ENCODE results near the gene CPN1. TPM values are rescaled to one million over a fixed set of nuclear protein-coding genes. Genes with fewer than 3 reads are reported as not detected.

CPN1 gene
- total and polyA plus RNA-seq, 10 of the 15 experiments (the other 5 are each of a cell fraction or from before 2014, with no cell fraction given) = 0.03 to 0.10 TPM; not detected in 8

Other genes with a start within 250 kb of the CPN1 start
- gene DNMBP, start 71.9 kb downstream of the CPN1 start, total RNA-seq (2014; rRNA removed) = 22.2 and 23.2 TPM in 2 replicates
- gene DNMBP, start 71.9 kb downstream of the CPN1 start, total RNA-seq (2014; rRNA removed; fragmentation: Illumina TruSeq; extraction: Trizol) = 25.9 and 26.8 TPM in 2 replicates
- gene DNMBP, start 71.9 kb downstream of the CPN1 start, total RNA-seq (2021) = 39.4 and 40.5 TPM in 2 replicates
- gene DNMBP, start 71.9 kb downstream of the CPN1 start, polyA plus RNA-seq (2011; rRNA removed) = 10.5 and 13.0 TPM in 2 replicates
- 45.0 and 45.2 TPM in 2 replicates for gene DNMBP, start 71.9 kb downstream of the CPN1 start, polyA plus RNA-seq (2014; fragmentation: Illumina TruSeq; extraction: Trizol)
- gene DNMBP, start 71.9 kb downstream of the CPN1 start, polyA plus RNA-seq (2014; fragmentation: Nextera tagmentation; extraction: Ambion mirVana) = 1 to 10 TPM; 7.1 to 9.8 TPM
- 23.3 and 24.7 TPM in 2 replicates for gene DNMBP, start 71.9 kb downstream of the CPN1 start, polyA plus RNA-seq (2014; rRNA removed)
- gene DNMBP, start 71.9 kb downstream of the CPN1 start, polyA plus RNA-seq (2016; fragmentation: Nextera tagmentation; extraction: Ambion mirVana) = 10 to 100 TPM; 20.5 to 20.8 TPM
- gene ERLIN1, start 104.2 kb upstream of the CPN1 start, total RNA-seq (2014; rRNA removed) = 11.2 and 11.7 TPM in 2 replicates
- 9.0 and 9.5 TPM in 2 replicates for gene ERLIN1, start 104.2 kb upstream of the CPN1 start, total RNA-seq (2014; rRNA removed; fragmentation: Illumina TruSeq; extraction: Trizol)
- gene ERLIN1, start 104.2 kb upstream of the CPN1 start, total RNA-seq (2021) = 12.2 and 12.6 TPM in 2 replicates
- 18.9 and 21.8 TPM in 2 replicates for gene ERLIN1, start 104.2 kb upstream of the CPN1 start, polyA plus RNA-seq (2011; rRNA removed)
- gene ERLIN1, start 104.2 kb upstream of the CPN1 start, polyA plus RNA-seq (2014; fragmentation: Illumina TruSeq; extraction: Trizol) = 17.9 and 18.7 TPM in 2 replicates
- gene ERLIN1, start 104.2 kb upstream of the CPN1 start, polyA plus RNA-seq (2014; fragmentation: Nextera tagmentation; extraction: Ambion mirVana) = 1 to 10 TPM; 4.9 to 5.8 TPM
- 11.7 and 13.4 TPM in 2 replicates for gene ERLIN1, start 104.2 kb upstream of the CPN1 start, polyA plus RNA-seq (2014; rRNA removed)
- 10 to 100 TPM; 20.6 to 21.7 TPM for gene ERLIN1, start 104.2 kb upstream of the CPN1 start, polyA plus RNA-seq (2016; fragmentation: Nextera tagmentation; extraction: Ambion mirVana)
- 25.1 and 29.4 TPM in 2 replicates for gene CHUK, start 147.7 kb upstream of the CPN1 start, total RNA-seq (2014; rRNA removed)
- 29.2 TPM in 2 replicates for gene CHUK, start 147.7 kb upstream of the CPN1 start, total RNA-seq (2014; rRNA removed; fragmentation: Illumina TruSeq; extraction: Trizol)
- 20.4 and 21.2 TPM in 2 replicates for gene CHUK, start 147.7 kb upstream of the CPN1 start, total RNA-seq (2021)
- 25.7 and 35.0 TPM in 2 replicates for gene CHUK, start 147.7 kb upstream of the CPN1 start, polyA plus RNA-seq (2011; rRNA removed)
- 31.4 and 42.6 TPM in 2 replicates for gene CHUK, start 147.7 kb upstream of the CPN1 start, polyA plus RNA-seq (2014; fragmentation: Illumina TruSeq; extraction: Trizol)
- 10 to 100 TPM in 1 of 2 experiments, 1 to 10 TPM in 1; 8.7 to 10.6 TPM for gene CHUK, start 147.7 kb upstream of the CPN1 start, polyA plus RNA-seq (2014; fragmentation: Nextera tagmentation; extraction: Ambion mirVana)
- gene CHUK, start 147.7 kb upstream of the CPN1 start, polyA plus RNA-seq (2014; rRNA removed) = 15.6 and 18.2 TPM in 2 replicates
- 10 to 100 TPM; 28.4 to 29.9 TPM for gene CHUK, start 147.7 kb upstream of the CPN1 start, polyA plus RNA-seq (2016; fragmentation: Nextera tagmentation; extraction: Ambion mirVana)
- 38.8 and 39.1 TPM in 2 replicates for gene CWF19L1, start 185.8 kb upstream of the CPN1 start, total RNA-seq (2014; rRNA removed)
- 37.4 and 38.6 TPM in 2 replicates for gene CWF19L1, start 185.8 kb upstream of the CPN1 start, total RNA-seq (2014; rRNA removed; fragmentation: Illumina TruSeq; extraction: Trizol)
- gene CWF19L1, start 185.8 kb upstream of the CPN1 start, total RNA-seq (2021) = 31.9 and 36.7 TPM in 2 replicates
- gene CWF19L1, start 185.8 kb upstream of the CPN1 start, polyA plus RNA-seq (2011; rRNA removed) = 33.0 and 41.5 TPM in 2 replicates
- 34.3 and 48.1 TPM in 2 replicates for gene CWF19L1, start 185.8 kb upstream of the CPN1 start, polyA plus RNA-seq (2014; fragmentation: Illumina TruSeq; extraction: Trizol)
- gene CWF19L1, start 185.8 kb upstream of the CPN1 start, polyA plus RNA-seq (2014; fragmentation: Nextera tagmentation; extraction: Ambion mirVana) = 10 to 100 TPM; 37.6 to 51.7 TPM
- 26.4 and 30.2 TPM in 2 replicates for gene CWF19L1, start 185.8 kb upstream of the CPN1 start, polyA plus RNA-seq (2014; rRNA removed)
- 10 to 100 TPM; 45.0 to 45.1 TPM for gene CWF19L1, start 185.8 kb upstream of the CPN1 start, polyA plus RNA-seq (2016; fragmentation: Nextera tagmentation; extraction: Ambion mirVana)
- 75.0 and 79.8 TPM in 2 replicates for gene BLOC1S2, start 204.8 kb upstream of the CPN1 start, total RNA-seq (2014; rRNA removed)
- gene BLOC1S2, start 204.8 kb upstream of the CPN1 start, total RNA-seq (2014; rRNA removed; fragmentation: Illumina TruSeq; extraction: Trizol) = 66.2 and 75.1 TPM in 2 replicates
- 54.4 and 58.6 TPM in 2 replicates for gene BLOC1S2, start 204.8 kb upstream of the CPN1 start, total RNA-seq (2021)
- gene BLOC1S2, start 204.8 kb upstream of the CPN1 start, polyA plus RNA-seq (2011; rRNA removed) = 71.7 and 117 TPM in 2 replicates
- 66.9 and 71.3 TPM in 2 replicates for gene BLOC1S2, start 204.8 kb upstream of the CPN1 start, polyA plus RNA-seq (2014; fragmentation: Illumina TruSeq; extraction: Trizol)
- 100 to 1,000 TPM; 106 to 120 TPM for gene BLOC1S2, start 204.8 kb upstream of the CPN1 start, polyA plus RNA-seq (2014; fragmentation: Nextera tagmentation; extraction: Ambion mirVana)
- gene BLOC1S2, start 204.8 kb upstream of the CPN1 start, polyA plus RNA-seq (2014; rRNA removed) = 79.2 and 94.4 TPM in 2 replicates
- gene BLOC1S2, start 204.8 kb upstream of the CPN1 start, polyA plus RNA-seq (2016; fragmentation: Nextera tagmentation; extraction: Ambion mirVana) = 100 to 1,000 TPM; 147 to 164 TPM
- gene PKD2L1, start 248.4 kb upstream of the CPN1 start, total RNA-seq (2014; rRNA removed) = 0.17 and 0.22 TPM in 2 replicates
- 0.14 TPM in 1 of 2 replicates, not detected in the other for gene PKD2L1, start 248.4 kb upstream of the CPN1 start, total RNA-seq (2014; rRNA removed; fragmentation: Illumina TruSeq; extraction: Trizol)
- gene PKD2L1, start 248.4 kb upstream of the CPN1 start, total RNA-seq (2021) = 0.05 and 0.08 TPM in 2 replicates
- gene PKD2L1, start 248.4 kb upstream of the CPN1 start, polyA plus RNA-seq (2011; rRNA removed) = 0.05 and 0.06 TPM in 2 replicates
- gene PKD2L1, start 248.4 kb upstream of the CPN1 start, polyA plus RNA-seq (2014; fragmentation: Illumina TruSeq; extraction: Trizol) = 0.09 and 0.27 TPM in 2 replicates
- not detected for gene PKD2L1, start 248.4 kb upstream of the CPN1 start, polyA plus RNA-seq (2014; fragmentation: Nextera tagmentation; extraction: Ambion mirVana)
- gene PKD2L1, start 248.4 kb upstream of the CPN1 start, polyA plus RNA-seq (2014; rRNA removed) = not detected in 2 replicates
- gene PKD2L1, start 248.4 kb upstream of the CPN1 start, polyA plus RNA-seq (2016; fragmentation: Nextera tagmentation; extraction: Ambion mirVana) = not detected

Data from GM12878 (cell line).